Mesenchymal stem cell (in vitro differentiated cells and primary cell): Measurements from ENCODE around the gene DNAJC13.

Experiments used
- DNase-seq: peaks from one replicate; pipeline ENCODE4 v3.0.0-alpha.2; 2013
- H2AFZ ChIP-seq: one replicate; pipeline ENCODE4 v1.6.1; 2013; ENCODE audit warnings: low read depth, mild to moderate bottlenecking, control low read depth, inconsistent platforms, low read length, moderate library complexity
- H2AK5ac ChIP-seq: 2 replicates; pipeline ENCODE4 v1.6.1; 2013; ENCODE audit warnings: low read length, moderate library complexity, mild to moderate bottlenecking, inconsistent platforms; ENCODE audit not compliant: severe bottlenecking
- H2BK120ac ChIP-seq: one replicate; pipeline ENCODE4 v1.6.1; 2013; ENCODE audit warnings: low read depth, mild to moderate bottlenecking, inconsistent platforms, low read length, moderate library complexity
- H2BK12ac ChIP-seq, 2 experiments: one replicate each; pipeline ENCODE4 v1.6.1; 2013; ENCODE audit warnings: inconsistent platforms in 2 of 2, low read length in 2 of 2, mild to moderate bottlenecking in 2 of 2, moderate library complexity in 2 of 2, control low read depth in 1 of 2
- H2BK15ac ChIP-seq: one replicate; pipeline ENCODE4 v1.6.1; 2013; ENCODE audit warnings: mild to moderate bottlenecking, low read depth, inconsistent platforms; ENCODE audit not compliant: poor library complexity, severe bottlenecking
- H2BK5ac ChIP-seq: 2 replicates; pipeline ENCODE4 v1.6.1; 2013; ENCODE audit warnings: low read depth, mild to moderate bottlenecking, low read length, control low read depth, inconsistent platforms; ENCODE audit not compliant: poor library complexity, severe bottlenecking
- H3K14ac ChIP-seq, 2 experiments: one replicate each; pipeline ENCODE4 v1.6.1; 2013; ENCODE audit warnings: inconsistent platforms in 2 of 2, low read length in 2 of 2, control low read depth in 1 of 2, mild to moderate bottlenecking in 1 of 2, moderate library complexity in 1 of 2
- H3K18ac ChIP-seq, 2 experiments: one replicate each; pipeline ENCODE4 v1.6.1; 2013; ENCODE audit warnings: inconsistent platforms in 2 of 2, low read length in 2 of 2, control low read depth in 1 of 2, low read depth in 1 of 2, mild to moderate bottlenecking in 1 of 2
- H3K23ac ChIP-seq, 2 experiments: one replicate each; pipeline ENCODE4 v1.6.1; 2013; ENCODE audit warnings: inconsistent platforms in 2 of 2, low read length in 2 of 2, mild to moderate bottlenecking in 2 of 2, moderate library complexity in 2 of 2, control low read depth in 1 of 2
- H3K27ac ChIP-seq: 2 replicates; pipeline ENCODE4 v1.5.1; 2013; ENCODE audit warnings: mild to moderate bottlenecking, moderate library complexity, low read length, control low read depth, inconsistent platforms; ENCODE audit not compliant: poor library complexity, severe bottlenecking
- H3K27me3 ChIP-seq, 2 experiments: 2 replicates each; pipeline versions ENCODE4 v1.6.1 to v1.7.0; 2013; ENCODE audit warnings: low read length in 2 of 2, mild to moderate bottlenecking in 2 of 2, moderate library complexity in 2 of 2, control low read depth in 1 of 2, inconsistent platforms in 1 of 2; ENCODE audit not compliant: control insufficient read depth in 1 of 2, insufficient read depth in 1 of 2
- H3K36me3 ChIP-seq, 2 experiments: 2 replicates each; pipeline versions ENCODE4 v1.6.1 to v1.7.0; 2013; ENCODE audit warnings: low read length in 2 of 2, control low read depth in 1 of 2, inconsistent platforms in 1 of 2, low read depth in 1 of 2, mild to moderate bottlenecking in 1 of 2; ENCODE audit not compliant: insufficient read depth in 2 of 2, control insufficient read depth in 1 of 2
- H3K4ac ChIP-seq, 2 experiments: one replicate each; pipeline ENCODE4 v1.6.1; 2013; ENCODE audit warnings: inconsistent platforms in 2 of 2, low read length in 2 of 2, mild to moderate bottlenecking in 2 of 2, moderate library complexity in 2 of 2, control low read depth in 1 of 2, low read depth in 1 of 2
- H3K4me1 ChIP-seq: 2 replicates; pipeline ENCODE4 v1.6.1; 2013; ENCODE audit warnings: low read depth, low read length, control low read depth; ENCODE audit not compliant: control insufficient read depth, insufficient read depth
- H3K4me2 ChIP-seq: 2 replicates; pipeline ENCODE4 v1.6.1; 2013; ENCODE audit warnings: low read length, mild to moderate bottlenecking, inconsistent platforms; ENCODE audit not compliant: poor library complexity, severe bottlenecking
- H3K4me3 ChIP-seq, 2 experiments: 2 replicates each; pipeline versions ENCODE4 v1.5.1 to v1.7.0; 2013; ENCODE audit warnings: low read length in 2 of 2, mild to moderate bottlenecking in 2 of 2, control low read depth in 1 of 2, low read depth in 1 of 2; ENCODE audit not compliant: insufficient read depth in 1 of 2
- H3K79me1 ChIP-seq: replicated peaks from 2 replicates; pipeline ENCODE4 v1.6.1; 2013; ENCODE audit warnings: mild to moderate bottlenecking, control low read depth, low read length, inconsistent platforms; ENCODE audit not compliant: poor library complexity, severe bottlenecking
- H3K9ac ChIP-seq: 2 replicates; pipeline ENCODE4 v1.7.0; 2013; ENCODE audit warnings: mild to moderate bottlenecking, low read length, moderate library complexity
- H3K9me3 ChIP-seq: 2 replicates; pipeline ENCODE4 v1.7.0; 2013; ENCODE audit warnings: mild to moderate bottlenecking, low read length; ENCODE audit not compliant: control insufficient read depth
- H4K8ac ChIP-seq: one replicate; pipeline ENCODE4 v1.6.1; 2013; ENCODE audit warnings: inconsistent platforms, mild to moderate bottlenecking, low read length, moderate library complexity
- H4K91ac ChIP-seq: one replicate; pipeline ENCODE4 v1.6.1; 2013; ENCODE audit warnings: mild to moderate bottlenecking, low read length, inconsistent platforms
- WGBS: methylation state at CpG from one replicate; pipeline ENCODE4 v1.1.7; 2013; ENCODE audit warnings: mixed read lengths; 5-methylcytosine and 5-hydroxymethylcytosine counted together

DNAJC13 gene

GRCh38 chr3:132486099-132486498 lies 68.8 kb downstream of the DNAJC13 start:
- Histone ChIP-seq H3K23ac (no peak overlapping the region), H4K8ac (no peak overlapping the region), H3K9me3 (no peaks in the 10 kb centered on the region), H3K27me3 (no peaks in the 10 kb centered on the region), H3K14ac (no peak overlapping the region), H2AK5ac (no peak overlapping the region), H2AFZ (no peak overlapping the region), H3K36me3 (peaks cover 17 to 90% of the 10 kb centered on the region in 2 experiments), H3K18ac (no peak overlapping the region), H3K4me2 (no peak overlapping the region), H3K4me3 (peak overlapping the region in 1 of 2 experiments; percentile 51), H4K91ac (no peak overlapping the region), H2BK5ac (no peak overlapping the region), H3K79me1 (peaks cover 6% of the 10 kb centered on the region), H3K9ac (peak overlapping the region; percentile 57), H3K4ac (no peak overlapping the region), H2BK120ac (no peak overlapping the region), H3K27ac (no peak overlapping the region), H3K4me1 (no peaks in the 10 kb centered on the region), H2BK15ac (no peak overlapping the region), H2BK12ac (no peak overlapping the region)
- DNase-seq = no peak
- WGBS = no CpG with 5 or more reads among the region's 3 CpGs

GRCh38 chr3:132488151-132488550 lies 70.8 kb downstream of the DNAJC13 start:
- Histone ChIP-seq H3K36me3 (peaks cover 10 to 90% of the 10 kb centered on the region in 2 experiments), H3K14ac (no peak overlapping the region), H4K91ac (no peak overlapping the region), H3K27me3 (no peaks in the 10 kb centered on the region), H2BK120ac (no peak overlapping the region), H2BK15ac (no peak overlapping the region), H2BK12ac (no peak overlapping the region), H3K79me1 (peaks cover 9% of the 10 kb centered on the region), H4K8ac (no peak overlapping the region), H2AFZ (no peak overlapping the region), H3K9ac (no peak overlapping the region), H3K23ac (no peak overlapping the region), H3K4ac (no peak overlapping the region), H2AK5ac (no peak overlapping the region), H3K18ac (no peak overlapping the region), H3K4me2 (no peak overlapping the region), H3K27ac (no peak overlapping the region), H3K9me3 (no peaks in the 10 kb centered on the region), H3K4me3 (no peak overlapping the region), H3K4me1 (no peaks in the 10 kb centered on the region), H2BK5ac (no peak overlapping the region)
- 100% methylated on average over 1 of the region's 2 CpGs for WGBS
- DNase-seq = no peak

DNA sequence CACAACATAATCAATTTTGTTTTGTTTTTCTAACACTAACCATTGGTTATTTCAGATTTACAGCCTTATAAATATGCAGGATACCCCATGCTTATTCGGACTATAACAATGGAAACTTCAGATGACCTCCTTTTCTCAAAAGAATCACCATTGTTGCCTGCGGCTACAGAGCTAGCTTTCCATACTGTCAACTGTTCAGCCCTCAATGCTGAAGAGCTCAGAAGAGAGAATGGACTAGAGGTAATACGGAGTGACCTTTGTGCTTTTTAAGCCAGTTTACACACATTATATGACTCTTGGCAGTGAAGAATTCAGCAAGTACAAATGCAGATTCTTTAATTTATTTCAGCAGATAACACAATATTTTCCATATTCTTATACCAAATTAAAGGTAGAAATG lies 81.8 kb downstream of the DNAJC13 start:
- Histone ChIP-seq H3K14ac (no peak overlapping the region), H3K9ac (no peak overlapping the region), H3K79me1 (peaks cover 6% of the 10 kb centered on the region), H3K4ac (no peak overlapping the region), H3K27ac (no peak overlapping the region), H2BK5ac (no peak overlapping the region), H3K4me1 (no peaks in the 10 kb centered on the region), H4K91ac (no peak overlapping the region), H2AFZ (no peak overlapping the region), H2BK15ac (no peak overlapping the region), H2BK12ac (no peak overlapping the region), H3K4me2 (no peak overlapping the region), H3K18ac (no peak overlapping the region), H3K9me3 (no peaks in the 10 kb centered on the region), H3K27me3 (no peaks in the 10 kb centered on the region), H3K36me3 (peaks cover 7 to 98% of the 10 kb centered on the region in 2 experiments), H2AK5ac (no peak overlapping the region), H2BK120ac (no peak overlapping the region), H3K23ac (no peak overlapping the region), H3K4me3 (no peak overlapping the region), H4K8ac (no peak overlapping the region)
- DNase-seq = no peak
- 100% methylated on average over 2 of the region's 3 CpGs for WGBS

- H2AK5ac ChIP-seq = no peak overlapping the region
- no peaks in the 10 kb centered on the region for H3K9me3 ChIP-seq
- no peak overlapping the region for H2BK15ac ChIP-seq
- DNase-seq = no peak
- no peak overlapping the region for H2AFZ ChIP-seq
- H4K8ac ChIP-seq = no peak overlapping the region
- H3K79me1 ChIP-seq = peaks cover 8% of the 10 kb centered on the region
- no peak overlapping the region for H3K23ac ChIP-seq
- H3K4ac ChIP-seq = no peak overlapping the region
- H3K4me1 ChIP-seq = no peaks in the 10 kb centered on the region
- WGBS = no CpG with 5 or more reads among the region's 1 CpG
- peaks cover 10 to 96% of the 10 kb centered on the region in 2 experiments for H3K36me3 ChIP-seq
- H2BK120ac ChIP-seq = no peak overlapping the region
- no peak overlapping the region for H2BK12ac ChIP-seq
- no peaks in the 10 kb centered on the region for H3K27me3 ChIP-seq
- no peak overlapping the region for H3K4me3 ChIP-seq
- H2BK5ac ChIP-seq = no peak overlapping the region
- H3K18ac ChIP-seq = no peak overlapping the region
- no peak overlapping the region for H3K4me2 ChIP-seq
- no peak overlapping the region for H4K91ac ChIP-seq
- no peak overlapping the region for H3K9ac ChIP-seq
- H3K27ac ChIP-seq = no peak overlapping the region
- H3K14ac ChIP-seq = no peak overlapping the region
These were observed 86.3 kb downstream of the DNAJC13 start for GRCh38 chr3:132503559-132503958.
